ENCODE results near the gene FAM135A.

DNA sequence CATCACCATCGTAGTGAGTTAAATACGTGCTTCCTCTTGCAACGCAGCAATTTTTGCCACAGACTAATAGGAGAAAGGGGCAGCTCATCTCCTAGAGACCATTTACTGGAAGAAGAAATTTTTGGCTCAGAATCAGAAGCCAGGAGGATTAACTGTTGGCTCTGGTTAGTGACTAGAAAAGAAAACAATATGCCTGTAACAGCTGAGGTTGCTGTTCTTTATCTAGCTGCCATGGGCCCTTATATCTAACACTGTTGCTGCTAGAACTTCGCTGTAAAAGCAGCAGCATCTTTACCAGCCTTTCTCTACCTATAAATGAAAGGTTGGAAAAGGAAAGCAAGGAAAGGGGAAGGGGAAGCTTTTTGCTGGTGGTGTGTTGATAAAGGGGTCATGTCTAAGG, 65.9 kb downstream of the FAM135A start:
- TF ChIP-seq, protein P1, sequence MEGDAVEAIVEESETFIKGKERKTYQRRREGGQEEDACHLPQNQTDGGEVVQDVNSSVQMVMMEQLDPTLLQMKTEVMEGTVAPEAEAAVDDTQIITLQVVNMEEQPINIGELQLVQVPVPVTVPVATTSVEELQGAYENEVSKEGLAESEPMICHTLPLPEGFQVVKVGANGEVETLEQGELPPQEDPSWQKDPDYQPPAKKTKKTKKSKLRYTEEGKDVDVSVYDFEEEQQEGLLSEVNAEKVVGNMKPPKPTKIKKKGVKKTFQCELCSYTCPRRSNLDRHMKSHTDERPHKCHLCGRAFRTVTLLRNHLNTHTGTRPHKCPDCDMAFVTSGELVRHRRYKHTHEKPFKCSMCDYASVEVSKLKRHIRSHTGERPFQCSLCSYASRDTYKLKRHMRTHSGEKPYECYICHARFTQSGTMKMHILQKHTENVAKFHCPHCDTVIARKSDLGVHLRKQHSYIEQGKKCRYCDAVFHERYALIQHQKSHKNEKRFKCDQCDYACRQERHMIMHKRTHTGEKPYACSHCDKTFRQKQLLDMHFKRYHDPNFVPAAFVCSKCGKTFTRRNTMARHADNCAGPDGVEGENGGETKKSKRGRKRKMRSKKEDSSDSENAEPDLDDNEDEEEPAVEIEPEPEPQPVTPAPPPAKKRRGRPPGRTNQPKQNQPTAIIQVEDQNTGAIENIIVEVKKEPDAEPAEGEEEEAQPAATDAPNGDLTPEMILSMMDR (IDR thresholded peaks at IDR 0.05): no peak
- no peak for TF ChIP-seq POLR2A (IDR thresholded peaks at IDR 0.05)

Data from upper lobe of left lung (tissue), 4 donors.